Coronary artery (tissue), 2 donors: ENCODE data around the gene TOB2.

ENCODE experiments used
- DNase-seq: peaks from one replicate; pipeline ENCODE4 v3.0.0-alpha.2; 2017; ENCODE audit warnings: low spot score
- H3K27ac ChIP-seq, 2 donors: fragments of 200-600 bp; sonication (generic); one replicate each; pipeline ENCODE4 v1.5.1; 2016 to 2019
- H3K4me3 ChIP-seq: fragments of 200-600 bp; sonication (generic); 2 replicates; pipeline ENCODE4 v1.5.1; 2016; ENCODE audit warnings: mild to moderate bottlenecking, moderate library complexity
- TF ChIP-seq, protein P1 (sequence below): fragments of 200-600 bp; sonication (generic); IDR thresholded peaks from one replicate; pipeline ENCODE4 v1.5.1; 2019; ENCODE audit warnings: antibody characterized with exemption

The TOB2 gene

DNA sequence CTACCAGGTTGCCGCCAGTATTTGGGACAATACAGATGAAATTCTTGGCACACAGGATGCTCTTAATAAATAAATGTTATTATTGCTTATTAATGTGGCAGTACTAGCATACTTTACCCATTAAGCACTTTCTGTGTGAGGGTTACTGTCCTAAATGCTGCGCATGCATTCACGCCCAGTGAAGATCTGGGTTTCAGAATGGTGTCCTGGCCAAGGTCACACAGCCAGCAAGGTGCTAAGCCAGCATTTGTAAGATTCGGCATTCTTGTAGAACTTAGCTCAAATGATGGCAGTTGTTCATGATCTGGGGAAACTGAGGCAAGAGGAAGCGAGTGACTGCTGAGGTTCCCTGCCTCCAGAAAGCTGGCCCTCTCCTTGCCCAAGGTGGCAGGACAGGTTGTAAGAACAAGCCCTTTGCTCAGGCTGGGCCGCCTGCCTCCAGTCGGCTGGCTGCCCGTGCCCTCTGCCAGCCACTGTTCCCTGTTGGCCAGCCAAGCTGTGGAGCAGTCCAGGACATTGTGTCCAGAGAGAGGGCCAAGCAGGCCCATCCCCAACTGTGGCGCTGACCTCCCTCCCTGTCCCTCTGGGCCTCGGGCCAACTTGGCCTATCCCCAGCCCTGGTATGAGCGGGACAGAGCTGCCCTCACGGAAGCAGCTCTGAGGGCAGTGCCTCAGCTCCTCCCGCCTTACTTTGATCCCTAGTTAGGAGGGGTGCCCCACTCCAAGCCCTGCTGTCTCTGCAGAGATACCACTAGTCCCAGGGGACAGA, 28.8 kb downstream of the TOB2 start:
- H3K4me3 ChIP-seq, result peak overlapping the region; percentile 48
- peak overlapping the region; percentile 88 to 98 for H3K27ac ChIP-seq
- peak; percentile 98 for DNase-seq
- TF ChIP-seq, protein P1, sequence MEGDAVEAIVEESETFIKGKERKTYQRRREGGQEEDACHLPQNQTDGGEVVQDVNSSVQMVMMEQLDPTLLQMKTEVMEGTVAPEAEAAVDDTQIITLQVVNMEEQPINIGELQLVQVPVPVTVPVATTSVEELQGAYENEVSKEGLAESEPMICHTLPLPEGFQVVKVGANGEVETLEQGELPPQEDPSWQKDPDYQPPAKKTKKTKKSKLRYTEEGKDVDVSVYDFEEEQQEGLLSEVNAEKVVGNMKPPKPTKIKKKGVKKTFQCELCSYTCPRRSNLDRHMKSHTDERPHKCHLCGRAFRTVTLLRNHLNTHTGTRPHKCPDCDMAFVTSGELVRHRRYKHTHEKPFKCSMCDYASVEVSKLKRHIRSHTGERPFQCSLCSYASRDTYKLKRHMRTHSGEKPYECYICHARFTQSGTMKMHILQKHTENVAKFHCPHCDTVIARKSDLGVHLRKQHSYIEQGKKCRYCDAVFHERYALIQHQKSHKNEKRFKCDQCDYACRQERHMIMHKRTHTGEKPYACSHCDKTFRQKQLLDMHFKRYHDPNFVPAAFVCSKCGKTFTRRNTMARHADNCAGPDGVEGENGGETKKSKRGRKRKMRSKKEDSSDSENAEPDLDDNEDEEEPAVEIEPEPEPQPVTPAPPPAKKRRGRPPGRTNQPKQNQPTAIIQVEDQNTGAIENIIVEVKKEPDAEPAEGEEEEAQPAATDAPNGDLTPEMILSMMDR, result no peak

DNA sequence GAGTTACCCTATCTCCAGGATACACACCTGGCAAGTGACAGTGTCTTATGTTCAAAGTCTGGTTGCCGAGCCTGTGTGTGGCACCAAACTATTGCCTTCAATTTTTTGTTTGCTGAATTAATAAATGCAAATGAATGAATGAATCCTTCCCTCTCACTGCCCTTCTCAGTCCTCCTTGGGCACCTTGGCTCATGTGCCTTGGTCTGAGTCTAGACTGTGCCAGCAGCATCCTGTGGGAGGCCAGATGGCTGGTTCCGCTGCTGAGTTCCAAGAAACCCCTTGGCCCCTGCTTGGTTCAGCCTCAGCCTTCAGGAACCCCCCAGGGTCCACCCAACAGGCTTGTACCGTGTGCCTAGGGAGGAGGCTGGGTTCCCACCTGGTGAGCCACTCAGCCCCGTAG, 31.0 kb downstream of the TOB2 start:
- TF ChIP-seq, protein P1, result no peak
- DNase-seq, result no peak
- Histone ChIP-seq H3K4me3 (peak overlapping the region; percentile 81), H3K27ac (peak overlapping the region; percentile 98)

DNA sequence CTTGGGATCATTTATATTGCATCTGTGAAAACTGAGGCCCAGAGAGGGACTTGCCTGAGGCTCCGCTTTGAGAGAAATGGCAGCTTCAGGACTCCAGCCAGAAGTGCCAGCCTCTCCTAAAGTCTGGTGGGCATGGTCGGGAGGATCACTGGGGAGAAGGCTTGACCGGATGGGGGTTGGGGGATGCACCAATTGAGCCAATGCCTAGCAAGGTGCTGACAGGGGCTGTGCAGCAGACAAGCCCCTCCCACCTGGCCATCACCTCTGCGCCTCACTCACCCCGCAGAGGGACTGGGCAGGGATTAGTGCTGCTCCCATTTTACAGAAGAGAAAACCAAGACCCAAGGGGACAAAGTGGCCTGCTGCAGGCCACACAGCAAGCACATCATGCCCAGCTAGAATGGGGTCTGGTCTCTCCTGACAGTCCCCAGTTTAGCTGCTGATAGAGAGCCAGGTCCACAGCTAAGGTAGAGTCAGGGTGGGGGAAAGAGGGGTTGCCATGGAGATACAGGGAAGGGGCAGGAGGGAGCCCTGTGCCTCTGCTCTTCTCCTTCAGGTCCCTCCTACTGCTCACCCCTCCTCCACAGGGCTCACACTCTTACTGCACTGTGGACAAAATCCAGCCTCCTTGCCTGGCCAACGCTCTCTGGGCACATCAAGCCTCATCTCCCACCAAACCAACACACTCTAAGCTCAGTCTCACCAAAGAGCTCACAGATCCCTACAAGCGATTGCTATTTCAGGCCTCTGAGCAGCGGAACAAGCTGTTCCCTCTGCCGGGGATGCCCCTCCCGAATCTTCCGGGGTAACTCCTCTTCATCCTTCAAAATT, 35.4 kb downstream of the TOB2 start:
- peak; percentile 91 for DNase-seq
- H3K27ac ChIP-seq, result peak overlapping the region; percentile 98
- H3K4me3 ChIP-seq, result peak overlapping the region; percentile 39
- TF ChIP-seq, protein P1, result no peak

DNA sequence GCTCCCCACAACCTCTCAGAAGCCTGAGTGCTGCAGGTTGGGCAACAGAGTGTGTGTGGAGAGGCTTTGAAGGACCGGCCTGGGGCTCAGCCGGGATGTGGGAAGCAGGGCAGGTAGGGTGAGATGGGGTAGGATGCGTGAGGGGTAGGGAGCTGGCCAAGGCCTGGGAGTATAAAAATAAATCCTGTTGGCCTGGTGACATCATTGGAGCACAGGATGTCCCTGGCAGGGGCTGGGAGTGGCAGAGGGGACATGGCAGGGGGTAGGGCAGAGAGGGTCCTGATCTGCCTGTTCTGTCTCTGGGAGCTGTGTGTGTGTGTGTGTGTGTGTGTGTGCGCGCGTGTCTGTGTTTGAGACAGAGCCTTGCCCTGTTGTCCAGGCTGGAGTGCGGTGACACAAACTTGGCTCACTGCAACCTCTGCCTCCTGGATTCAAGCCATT, 36.3 kb downstream of the TOB2 start:
- TF ChIP-seq, protein P1, result no peak
- peak; percentile 92 for DNase-seq

DNA sequence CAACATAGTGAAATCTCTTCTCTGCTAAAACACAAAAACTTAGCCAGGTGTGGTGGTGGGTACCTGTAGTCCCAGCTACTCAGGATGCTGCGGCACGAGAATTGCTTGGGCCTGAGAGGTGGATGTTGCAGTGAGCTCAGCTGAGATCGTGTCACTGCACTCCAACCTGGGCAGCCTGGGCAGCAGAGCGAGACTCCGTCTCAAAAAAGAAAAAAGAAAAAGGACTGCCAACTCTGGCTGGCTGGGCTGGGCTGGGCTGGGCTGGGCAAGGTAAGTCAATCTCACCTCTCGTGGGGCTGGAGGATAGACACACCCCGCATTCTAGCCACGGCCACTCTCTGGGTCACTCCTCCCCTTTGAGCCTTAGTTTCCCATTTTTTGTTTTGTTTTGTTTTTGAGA, 37.9 kb downstream of the TOB2 start:
- TF ChIP-seq, protein P1, result no peak
- Histone ChIP-seq H3K27ac (peak overlapping the region; percentile 98), H3K4me3 (no peak overlapping the region)
- no peak for DNase-seq

More for the DNA sequence above, 36.3 kb downstream of the TOB2 start:
- Histone ChIP-seq H3K4me3 (no peak overlapping the region), H3K27ac (peak overlapping the region; percentile 98)

DNA sequence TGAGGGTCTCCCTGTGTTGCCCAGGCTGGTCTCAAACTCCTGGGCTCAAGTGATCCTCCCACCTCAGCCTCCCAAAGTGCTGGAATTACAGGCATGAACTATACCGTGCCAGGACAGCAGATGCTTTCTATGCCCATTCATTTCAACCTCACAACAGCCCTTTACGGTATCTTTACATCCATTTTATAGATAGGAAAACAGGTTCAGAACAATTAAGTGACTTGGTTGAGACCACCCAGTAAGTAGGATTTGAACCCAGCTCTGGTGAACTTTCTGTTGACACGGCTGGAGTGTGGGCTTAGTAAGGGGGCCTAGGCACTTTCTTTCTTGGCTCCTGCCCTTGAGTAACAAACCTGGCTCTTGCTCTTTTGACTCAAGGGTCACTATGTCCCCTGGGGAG, 39.2 kb downstream of the TOB2 start:
- Histone ChIP-seq H3K27ac (peak overlapping the region in 1 of 2 donors; percentile 3), H3K4me3 (no peak overlapping the region)
- no peak for DNase-seq
- TF ChIP-seq, protein P1, result no peak
